Measurements from ENCODE around the gene MED13L. TPM values are rescaled to one million over a fixed set of nuclear protein-coding genes. Genes with fewer than 3 reads are reported as not detected.

Gene MED13L
- total RNA-seq, 2 experiments from 2014 or later: 74.7 to 76.9 TPM

- ChIA-PET POLR2A (no interaction called here), CTCF (interaction anchor here (2.1 kb wide), 1 partner anchor 21 kb away, joined by 8 read pairs; no protein-coding TSS in a partner anchor)
- no peak overlapping the region for H3K27ac Mint-ChIP-seq
- peaks cover 38% of the 10 kb centered on the region for H3K4me1 Mint-ChIP-seq (ENCODE audit: low read depth)
- no peak overlapping the region for H3K4me3 Mint-ChIP-seq
- no peak for ATAC-seq
- H3K27me3 Mint-ChIP-seq (ENCODE audit: low read depth): no peaks in the 10 kb centered on the region
- no peaks in the 10 kb centered on the region for H3K9me3 Mint-ChIP-seq (ENCODE audit: insufficient read depth)
- DNase-seq: no peak
- H3K36me3 Mint-ChIP-seq (ENCODE audit: low read depth): peaks cover 11% of the 10 kb centered on the region
Measured at GRCh38 chr12:116215023-116215422, 62.5 kb downstream of the MED13L start.

DNA sequence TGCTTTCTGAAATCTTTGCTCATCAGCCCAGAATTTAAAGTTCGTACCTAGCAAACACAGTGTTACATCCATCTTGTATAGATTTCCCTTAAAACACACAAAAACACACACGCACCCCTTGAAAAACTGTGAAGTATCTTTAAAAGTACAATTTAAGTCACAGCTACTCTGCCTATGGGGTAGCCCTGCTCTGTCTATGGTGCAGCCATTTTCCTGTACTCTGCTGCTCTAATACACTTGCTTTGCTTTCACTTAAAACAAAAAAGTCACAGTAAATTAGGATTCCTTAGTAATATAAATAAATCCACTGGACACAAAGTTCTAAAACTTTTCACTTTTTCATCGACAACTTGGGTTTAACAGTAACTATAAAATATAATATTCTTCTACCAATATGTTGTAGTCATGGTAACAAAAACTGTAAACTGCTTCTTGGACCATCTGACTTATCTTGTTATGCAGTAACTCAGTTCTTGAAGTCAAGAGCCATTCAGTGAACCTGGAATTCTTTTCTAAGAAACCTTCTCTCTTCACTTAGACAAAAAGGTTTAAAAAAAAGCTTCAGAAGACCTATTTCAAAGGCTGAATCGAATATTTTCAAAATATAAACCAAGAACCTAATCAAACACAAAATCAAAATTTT is 63.5 kb downstream of the MED13L start:
- Mint-ChIP-seq H3K9me3 (ENCODE audit: insufficient read depth) (no peaks in the 10 kb centered on the region), H3K4me3 (no peak overlapping the region), H3K27ac (no peak overlapping the region), H3K36me3 (ENCODE audit: low read depth) (peaks cover 11% of the 10 kb centered on the region), H3K4me1 (ENCODE audit: low read depth) (peaks cover 44% of the 10 kb centered on the region), H3K27me3 (ENCODE audit: low read depth) (no peaks in the 10 kb centered on the region)
- POLR2A ChIA-PET: no interaction called here
- DNase-seq (no peak), ATAC-seq (no peak)
- CTCF ChIA-PET: interaction anchor here (2.1 kb wide), 1 partner anchor 22 kb away, joined by 8 read pairs; no protein-coding TSS in a partner anchor

DNA sequence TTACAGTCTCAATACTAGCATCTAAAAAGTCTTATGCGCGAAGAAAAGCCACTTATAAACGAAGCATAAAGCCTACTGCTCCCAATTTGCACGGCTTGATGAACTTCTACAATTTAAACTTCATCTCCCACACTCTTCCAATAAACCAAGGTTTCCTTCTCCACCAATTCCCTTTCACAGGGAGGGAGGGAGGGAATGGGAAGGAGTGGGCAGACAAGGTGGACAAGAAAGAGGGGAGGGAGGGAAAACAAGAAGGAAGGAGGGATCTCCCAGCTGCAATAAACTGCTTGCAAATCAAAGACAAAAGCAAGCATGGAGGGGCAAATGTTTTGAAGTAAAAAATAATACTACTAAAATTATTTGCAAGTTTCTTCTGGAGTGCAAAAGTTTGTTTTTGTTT is 64.5 kb downstream of the MED13L start:
- Mint-ChIP-seq H3K9me3 (ENCODE audit: insufficient read depth) (no peaks in the 10 kb centered on the region), H3K36me3 (ENCODE audit: low read depth) (peaks cover 11% of the 10 kb centered on the region), H3K4me3 (no peak overlapping the region), H3K4me1 (ENCODE audit: low read depth) (peaks cover 44% of the 10 kb centered on the region), H3K27ac (no peak overlapping the region), H3K27me3 (ENCODE audit: low read depth) (no peaks in the 10 kb centered on the region)
- ChIA-PET POLR2A (no interaction called here), CTCF (interaction anchor here (1.1 kb wide), 1 partner anchor 19 kb away, joined by 3 read pairs; no protein-coding TSS in a partner anchor)
- DNase-seq: no peak
- ATAC-seq: no peak

DNA sequence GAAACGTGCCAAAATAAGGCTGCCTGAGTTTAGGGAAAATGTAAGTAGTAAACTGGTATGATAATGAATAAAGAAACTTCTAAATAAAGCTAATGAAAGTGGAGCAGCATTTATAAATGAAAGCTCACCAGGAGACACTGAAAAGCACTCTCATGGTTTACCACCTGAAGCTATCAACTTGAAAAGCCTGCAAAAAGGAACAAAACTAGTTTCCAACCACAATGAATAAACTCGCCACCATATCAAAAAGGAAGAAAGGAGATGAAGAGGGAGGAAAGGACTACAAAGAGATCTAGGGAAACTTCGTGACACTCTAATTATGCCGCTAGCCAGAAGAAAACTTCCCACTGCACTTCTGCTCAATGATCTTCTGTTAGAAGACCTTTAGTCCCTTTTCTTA is 66.7 kb downstream of the MED13L start:
- Mint-ChIP-seq H3K4me3 (no peak overlapping the region), H3K4me1 (ENCODE audit: low read depth) (peaks cover 32% of the 10 kb centered on the region), H3K27me3 (ENCODE audit: low read depth) (no peaks in the 10 kb centered on the region), H3K9me3 (ENCODE audit: insufficient read depth) (no peaks in the 10 kb centered on the region), H3K36me3 (ENCODE audit: low read depth) (no peaks in the 10 kb centered on the region), H3K27ac (no peak overlapping the region)
- no peak for ATAC-seq
- no peak for DNase-seq
- ChIA-PET CTCF (interaction anchor here (0.8 to 1.3 kb wide), 2 partner anchors 25 to 75 kb away, joined by 3 read pairs; no protein-coding TSS in a partner anchor), POLR2A (no interaction called here)

GRCh38 chr12:116210131-116210530 is 67.4 kb downstream of the MED13L start:
- no peaks in the 10 kb centered on the region for H3K9me3 Mint-ChIP-seq (ENCODE audit: insufficient read depth)
- H3K4me3 Mint-ChIP-seq: no peak overlapping the region
- peaks cover 26% of the 10 kb centered on the region for H3K4me1 Mint-ChIP-seq (ENCODE audit: low read depth)
- ChIA-PET POLR2A (no interaction called here), CTCF (interaction anchor here (0.8 to 1.3 kb wide), 2 partner anchors 25 to 75 kb away, joined by 3 read pairs; no protein-coding TSS in a partner anchor)
- H3K27ac Mint-ChIP-seq: no peak overlapping the region
- no peak for DNase-seq
- ATAC-seq: no peak
- H3K36me3 Mint-ChIP-seq (ENCODE audit: low read depth): peaks cover 1% of the 10 kb centered on the region
- no peaks in the 10 kb centered on the region for H3K27me3 Mint-ChIP-seq (ENCODE audit: low read depth)

DNA sequence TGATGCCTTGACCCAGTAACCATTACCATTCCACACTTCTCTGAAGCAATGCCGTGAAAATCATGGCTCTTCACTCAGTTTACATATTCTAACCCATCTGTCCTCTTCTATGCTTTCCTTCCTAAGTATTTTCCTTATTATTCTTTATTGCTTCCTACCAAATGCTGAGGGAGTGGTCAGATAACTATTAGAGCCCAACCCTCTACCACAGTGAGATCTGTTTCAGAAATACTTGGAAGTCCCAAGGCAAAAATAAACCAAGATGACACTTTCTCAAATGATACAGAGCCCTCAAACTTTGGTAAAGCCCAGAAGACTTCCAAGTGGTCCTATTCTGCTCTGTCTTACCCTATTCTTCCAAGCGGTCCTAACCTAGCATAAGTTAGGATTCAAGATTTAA is 68.0 kb downstream of the MED13L start:
- ChIA-PET CTCF (interaction anchor here (1.3 kb wide), 1 partner anchor 74 kb away, joined by 3 read pairs; no protein-coding TSS in a partner anchor), POLR2A (no interaction called here)
- Mint-ChIP-seq H3K9me3 (ENCODE audit: insufficient read depth) (no peaks in the 10 kb centered on the region), H3K27ac (no peak overlapping the region), H3K4me3 (no peak overlapping the region), H3K4me1 (ENCODE audit: low read depth) (peaks cover 20% of the 10 kb centered on the region), H3K27me3 (ENCODE audit: low read depth) (no peaks in the 10 kb centered on the region), H3K36me3 (ENCODE audit: low read depth) (peaks cover 4% of the 10 kb centered on the region)
- DNase-seq (no peak), ATAC-seq (no peak)

DNA sequence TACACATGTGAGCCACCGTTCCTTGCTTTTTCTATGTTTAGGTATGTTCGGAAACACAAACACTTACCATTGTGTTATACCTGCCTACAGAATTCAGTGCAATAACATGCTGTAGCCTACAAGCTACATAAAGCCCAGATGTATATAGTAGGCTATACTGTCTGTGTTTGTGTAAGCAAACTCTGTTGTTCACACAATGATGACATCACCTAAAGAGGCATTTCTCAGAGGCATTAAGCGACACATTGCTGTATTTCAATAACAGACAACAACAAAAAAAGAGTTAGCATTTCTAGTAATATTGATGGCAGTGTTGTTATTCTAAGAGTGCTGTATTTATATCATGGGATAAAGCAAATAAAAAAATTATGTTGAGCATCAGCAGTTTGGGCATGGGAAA is 70.2 kb downstream of the MED13L start:
- Mint-ChIP-seq H3K4me3 (no peak overlapping the region), H3K4me1 (ENCODE audit: low read depth) (peaks cover 22% of the 10 kb centered on the region), H3K27ac (no peak overlapping the region), H3K9me3 (ENCODE audit: insufficient read depth) (no peaks in the 10 kb centered on the region), H3K36me3 (ENCODE audit: low read depth) (peaks cover 9% of the 10 kb centered on the region), H3K27me3 (ENCODE audit: low read depth) (no peaks in the 10 kb centered on the region)
- CTCF ChIA-PET: no interaction called here
- POLR2A ChIA-PET: no interaction called here
- ATAC-seq (no peak), DNase-seq (no peak)

- Mint-ChIP-seq H3K36me3 (ENCODE audit: low read depth) (peaks cover 9% of the 10 kb centered on the region), H3K4me3 (no peak overlapping the region), H3K27me3 (ENCODE audit: low read depth) (no peaks in the 10 kb centered on the region), H3K27ac (no peak overlapping the region), H3K4me1 (ENCODE audit: low read depth) (peaks cover 22% of the 10 kb centered on the region), H3K9me3 (ENCODE audit: insufficient read depth) (no peaks in the 10 kb centered on the region)
- ATAC-seq (no peak), DNase-seq (no peak)
- ChIA-PET CTCF (interaction anchor here (2.0 kb wide), 1 partner anchor 10 kb away, joined by 7 read pairs; no protein-coding TSS in a partner anchor), POLR2A (no interaction called here)
Measured at GRCh38 chr12:116206828-116207227, 70.7 kb downstream of the MED13L start.

GRCh38 chr12:116204785-116205184 is 72.7 kb downstream of the MED13L start:
- ATAC-seq (no peak), DNase-seq (no peak)
- peaks cover 8% of the 10 kb centered on the region for H3K4me1 Mint-ChIP-seq (ENCODE audit: low read depth)
- H3K27ac Mint-ChIP-seq: no peak overlapping the region
- H3K4me3 Mint-ChIP-seq: no peak overlapping the region
- ChIA-PET POLR2A (no interaction called here), CTCF (interaction anchor here (0.7 to 2.0 kb wide), 3 partner anchors 8 to 15 kb away, joined by 3 to 7 read pairs (median 3); no protein-coding TSS in a partner anchor)
- H3K27me3 Mint-ChIP-seq (ENCODE audit: low read depth): no peaks in the 10 kb centered on the region
- no peaks in the 10 kb centered on the region for H3K9me3 Mint-ChIP-seq (ENCODE audit: insufficient read depth)
- H3K36me3 Mint-ChIP-seq (ENCODE audit: low read depth): peaks cover 9% of the 10 kb centered on the region

DNA sequence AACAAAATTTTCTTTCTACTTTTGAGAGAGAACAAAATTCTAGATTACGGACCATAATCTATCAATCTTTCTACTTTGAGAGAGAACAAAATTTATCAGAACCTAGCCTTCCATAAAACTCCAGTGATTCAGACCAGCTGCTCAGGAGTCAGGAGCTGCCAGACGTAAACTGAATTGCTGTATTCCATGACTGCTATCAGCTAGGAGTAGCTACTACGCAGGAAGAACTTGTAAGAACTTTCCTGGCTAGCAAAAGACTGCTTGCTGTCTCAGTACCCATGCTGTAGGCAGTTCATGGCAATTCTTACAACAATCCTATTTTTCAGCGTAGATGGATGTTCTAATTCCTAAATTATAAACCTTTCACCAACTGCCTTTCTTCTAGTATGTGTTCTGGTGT is 73.3 kb downstream of the MED13L start:
- H3K4me1 Mint-ChIP-seq (ENCODE audit: low read depth): peaks cover 4% of the 10 kb centered on the region
- H3K27ac Mint-ChIP-seq: no peak overlapping the region
- no peak for DNase-seq
- H3K27me3 Mint-ChIP-seq (ENCODE audit: low read depth): no peaks in the 10 kb centered on the region
- no peak overlapping the region for H3K4me3 Mint-ChIP-seq
- ATAC-seq: no peak
- H3K9me3 Mint-ChIP-seq (ENCODE audit: insufficient read depth): no peaks in the 10 kb centered on the region
- CTCF ChIA-PET: interaction anchor here (0.9 kb wide), 1 partner anchor 9 kb away, joined by 4 read pairs; no protein-coding TSS in a partner anchor
- POLR2A ChIA-PET: no interaction called here
- peaks cover 11% of the 10 kb centered on the region for H3K36me3 Mint-ChIP-seq (ENCODE audit: low read depth)

DNA sequence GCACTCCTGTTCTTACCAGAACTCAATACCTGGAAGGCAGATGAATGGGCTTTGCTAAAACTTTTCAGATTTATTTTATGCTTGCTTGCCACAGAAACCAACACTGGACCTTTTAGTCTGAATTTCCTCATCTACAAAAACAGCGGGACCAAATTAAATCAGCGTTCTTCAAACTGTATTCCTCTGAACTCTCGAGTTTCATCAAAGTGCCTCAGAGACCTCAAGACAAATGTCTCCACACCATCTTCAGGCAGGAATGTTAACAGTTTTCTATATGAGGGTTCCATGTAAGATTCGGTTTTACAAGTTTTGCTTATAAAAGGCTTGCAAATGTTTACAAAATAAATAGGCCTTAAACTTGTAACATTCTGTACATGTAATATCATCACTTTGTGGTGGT is 74.6 kb downstream of the MED13L start:
- DNase-seq: no peak
- no peak overlapping the region for H3K4me3 Mint-ChIP-seq
- CTCF ChIA-PET: interaction anchor here (1.6 to 2.9 kb wide), 2 partner anchors 33 to 61 kb away, joined by 7 read pairs; no protein-coding TSS in a partner anchor
- H3K27ac Mint-ChIP-seq: no peak overlapping the region
- POLR2A ChIA-PET: no interaction called here
- H3K36me3 Mint-ChIP-seq (ENCODE audit: low read depth): peaks cover 11% of the 10 kb centered on the region
- peaks cover 8% of the 10 kb centered on the region for H3K4me1 Mint-ChIP-seq (ENCODE audit: low read depth)
- H3K9me3 Mint-ChIP-seq (ENCODE audit: insufficient read depth): no peaks in the 10 kb centered on the region
- no peaks in the 10 kb centered on the region for H3K27me3 Mint-ChIP-seq (ENCODE audit: low read depth)
- no peak for ATAC-seq

- ChIA-PET CTCF (interaction anchor here (1.6 to 2.9 kb wide), 2 partner anchors 34 to 61 kb away, joined by 7 read pairs; no protein-coding TSS in a partner anchor), POLR2A (no interaction called here)
- Mint-ChIP-seq H3K4me3 (no peak overlapping the region), H3K9me3 (ENCODE audit: insufficient read depth) (no peaks in the 10 kb centered on the region), H3K36me3 (ENCODE audit: low read depth) (peaks cover 11% of the 10 kb centered on the region), H3K27ac (no peak overlapping the region), H3K4me1 (ENCODE audit: low read depth) (peaks cover 6% of the 10 kb centered on the region), H3K27me3 (ENCODE audit: low read depth) (no peaks in the 10 kb centered on the region)
- no peak for DNase-seq
- ATAC-seq: no peak
Measured at GRCh38 chr12:116202433-116202832, 75.1 kb downstream of the MED13L start.

All from activated CD8-positive, alpha-beta T cell treated with anti-CD3 and anti-CD28 coated beads, Interleukin-2, amount 10 ng/mL, durations not matched to agents 7 days and 5 days (primary cell).